ENCODE measurements around the gene LIPC.

The LIPC gene

GRCh38 chr15:58572521-58572920 lies 140.7 kb downstream of the LIPC start:
- no peak for TF ChIP-seq CTCF (IDR thresholded peaks at IDR 0.05; ENCODE audit: low read depth, low read length)
- in situ Hi-C loops (cut with HindIII; ENCODE audit: low sequenced_read_pairs), result no loop called here

GRCh38 chr15:58573270-58573669 lies 141.5 kb downstream of the LIPC start:
- TF ChIP-seq CTCF (IDR thresholded peaks at IDR 0.05; ENCODE audit: low read depth, low read length), result no peak
- no peak overlapping the region for H3K4me3 ChIP-seq (ENCODE audit: low read depth, low read length)
- no peak for DNase-seq (ENCODE audit: low read depth, low spot score)
- in situ Hi-C loops (cut with HindIII; ENCODE audit: low sequenced_read_pairs), result no loop called here

More at GRCh38 chr15:58572521-58572920, 140.7 kb downstream of the LIPC start:
- no peak for DNase-seq (ENCODE audit: low read depth, low spot score)
- H3K4me3 ChIP-seq (ENCODE audit: low read depth, low read length), result no peak overlapping the region

- no peak overlapping the region for H3K4me3 ChIP-seq (ENCODE audit: low read depth, low read length)
- no peak for DNase-seq (ENCODE audit: low read depth, low spot score)
- TF ChIP-seq CTCF (IDR thresholded peaks at IDR 0.05; ENCODE audit: low read depth, low read length), result no peak
- in situ Hi-C loops (cut with HindIII; ENCODE audit: low sequenced_read_pairs), result no loop called here
These were observed 142.8 kb downstream of the LIPC start for GRCh38 chr15:58574631-58575030.

- TF ChIP-seq CTCF (IDR thresholded peaks at IDR 0.05; ENCODE audit: low read depth, low read length), result no peak
- H3K4me3 ChIP-seq (ENCODE audit: low read depth, low read length), result no peak overlapping the region
- in situ Hi-C loops (cut with HindIII; ENCODE audit: low sequenced_read_pairs), result no loop called here
- no peak for DNase-seq (ENCODE audit: low read depth, low spot score)
These were observed 143.4 kb downstream of the LIPC start for GRCh38 chr15:58575045-58575786.

GRCh38 chr15:58576657-58577056 lies 144.9 kb downstream of the LIPC start:
- TF ChIP-seq CTCF (IDR thresholded peaks at IDR 0.05; ENCODE audit: low read depth, low read length), result no peak
- in situ Hi-C loops (cut with HindIII; ENCODE audit: low sequenced_read_pairs), result no loop called here
- DNase-seq (ENCODE audit: low read depth, low spot score), result no peak

GRCh38 chr15:58582160-58582559 lies 150.4 kb downstream of the LIPC start:
- no peak for DNase-seq (ENCODE audit: low read depth, low spot score)
- in situ Hi-C loops (cut with HindIII; ENCODE audit: low sequenced_read_pairs), result no loop called here
- no peak for TF ChIP-seq CTCF (IDR thresholded peaks at IDR 0.05; ENCODE audit: low read depth, low read length)
- no peak overlapping the region for H3K4me3 ChIP-seq (ENCODE audit: low read depth, low read length)

More at GRCh38 chr15:58576657-58577056, 144.9 kb downstream of the LIPC start:
- no peak overlapping the region for H3K4me3 ChIP-seq (ENCODE audit: low read depth, low read length)
